ENCODE results near the gene ESF1.

The ESF1 gene

GRCh38 chr20:13784893-13785715 is at the start of gene ESF1, which contains the start of gene NDUFAF5:
Gene ESF1 (minus strand): TSS chr20:13784919. CDS start chr20:13783140, 1,779 bp downstream.
Gene NDUFAF5 (plus strand): TSS chr20:13785028. CDS start chr20:13785069, 41 bp downstream.
- peak; percentile 81 to 82 for DNase-seq (ENCODE audit: low spot score in 2 of 2)
- no peaks in the 10 kb centered on the region for H3K9me3 Mint-ChIP-seq
- ATAC-seq (ENCODE audit: low read depth): peak; percentile 96
- peaks cover 30% of the 10 kb centered on the region for H3K4me1 Mint-ChIP-seq
- H3K36me3 Mint-ChIP-seq: peaks cover 17% of the 10 kb centered on the region
- H3K4me3 Mint-ChIP-seq: peak within 1 kb of the TSS; percentile 96
- H3K27ac Mint-ChIP-seq: peak within 1 kb of the TSS; percentile 81
- no peaks in the 10 kb centered on the region for H3K27me3 Mint-ChIP-seq

DNA sequence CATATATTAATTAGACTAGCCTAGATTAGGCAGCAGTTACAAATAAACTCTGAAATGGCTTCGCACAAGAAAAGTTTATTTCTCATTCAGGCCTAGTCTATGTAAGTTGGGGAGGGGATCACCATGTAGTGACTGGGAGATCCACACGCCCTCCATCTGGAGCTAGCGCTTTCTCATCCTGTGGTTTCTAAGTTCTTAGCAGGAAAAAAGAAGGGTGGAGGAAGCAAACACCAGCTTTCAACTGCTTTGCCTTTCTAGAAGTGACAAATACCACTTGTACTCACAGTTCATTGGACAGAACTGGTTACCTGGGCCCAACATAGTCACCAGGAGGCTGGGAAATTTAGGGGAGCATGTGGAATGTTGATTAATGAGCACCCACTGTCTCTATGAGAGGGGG is 46.8 kb upstream of the ESF1 start:
- ATAC-seq (ENCODE audit: low read depth): no peak
- DNase-seq (ENCODE audit: low spot score in 2 of 2): no peak
- Mint-ChIP-seq H3K4me3 (no peak overlapping the region), H3K9me3 (peaks cover 8% of the 10 kb centered on the region), H3K36me3 (no peaks in the 10 kb centered on the region), H3K27me3 (peaks cover 8% of the 10 kb centered on the region), H3K27ac (no peak overlapping the region), H3K4me1 (no peaks in the 10 kb centered on the region)

GRCh38 chr20:13825465-13825864 is 40.7 kb upstream of the ESF1 start:
- Mint-ChIP-seq H3K36me3 (no peaks in the 10 kb centered on the region), H3K4me1 (no peaks in the 10 kb centered on the region), H3K27me3 (peaks cover 11% of the 10 kb centered on the region), H3K27ac (no peak overlapping the region), H3K4me3 (no peak overlapping the region), H3K9me3 (no peaks in the 10 kb centered on the region)
- ATAC-seq (ENCODE audit: low read depth): no peak
- DNase-seq (ENCODE audit: low spot score in 2 of 2): no peak

DNA sequence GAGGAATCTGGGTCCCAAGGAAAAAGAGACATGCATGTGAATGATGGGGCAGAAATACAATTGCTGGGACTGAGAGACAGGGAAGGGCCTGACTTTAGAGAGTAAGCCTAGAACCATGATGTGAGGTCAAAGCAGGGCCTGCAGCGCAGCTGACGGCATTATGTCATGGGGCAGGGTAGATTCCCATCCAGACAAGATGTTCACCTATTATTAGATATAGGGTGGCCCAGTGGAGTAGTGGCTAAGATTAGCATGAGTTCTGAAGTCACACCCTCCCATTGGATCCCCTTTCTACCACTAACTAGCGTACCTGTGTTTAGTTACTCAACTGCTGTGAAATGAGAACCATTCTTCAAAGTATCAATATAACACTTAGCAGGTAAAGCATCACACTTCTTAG is 39.7 kb upstream of the ESF1 start:
- Mint-ChIP-seq H3K9me3 (no peaks in the 10 kb centered on the region), H3K27me3 (peaks cover 9% of the 10 kb centered on the region), H3K4me1 (no peaks in the 10 kb centered on the region), H3K36me3 (no peaks in the 10 kb centered on the region), H3K27ac (no peak overlapping the region), H3K4me3 (no peak overlapping the region)
- ATAC-seq (ENCODE audit: low read depth) (no peak), DNase-seq (ENCODE audit: low spot score in 2 of 2) (no peak)

- H3K36me3 Mint-ChIP-seq: peaks cover 6% of the 10 kb centered on the region
- peaks cover 7% of the 10 kb centered on the region for H3K27me3 Mint-ChIP-seq
- no peaks in the 10 kb centered on the region for H3K9me3 Mint-ChIP-seq
- H3K4me1 Mint-ChIP-seq: no peaks in the 10 kb centered on the region
- no peak for DNase-seq (ENCODE audit: low spot score in 2 of 2)
- no peak overlapping the region for H3K4me3 Mint-ChIP-seq
- no peak for ATAC-seq (ENCODE audit: low read depth)
- no peak overlapping the region for H3K27ac Mint-ChIP-seq
These were observed 37.7 kb upstream of the ESF1 start for GRCh38 chr20:13822459-13822858.

DNA sequence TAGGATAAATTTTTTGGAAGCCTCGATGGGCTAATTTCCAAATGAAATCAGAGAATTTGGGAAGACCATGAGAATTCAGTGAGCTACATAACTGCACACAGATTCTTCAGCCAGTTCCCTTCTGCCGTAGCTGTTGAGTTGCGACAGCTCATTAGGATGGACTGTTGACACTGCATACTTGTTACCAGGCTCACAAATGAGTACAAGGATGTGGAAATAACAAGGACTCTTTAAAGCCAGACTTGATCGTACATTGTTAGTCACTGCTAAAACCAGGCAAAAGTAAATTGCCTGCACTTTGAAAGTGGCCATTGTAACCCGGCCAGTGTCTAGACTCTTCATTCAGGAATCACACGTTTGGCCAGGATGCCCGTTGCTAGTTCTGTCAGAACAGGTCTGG is 37.2 kb upstream of the ESF1 start:
- no peaks in the 10 kb centered on the region for H3K9me3 Mint-ChIP-seq
- H3K27me3 Mint-ChIP-seq: peaks cover 5% of the 10 kb centered on the region
- DNase-seq (ENCODE audit: low spot score in 2 of 2): no peak
- no peaks in the 10 kb centered on the region for H3K4me1 Mint-ChIP-seq
- ATAC-seq (ENCODE audit: low read depth): no peak
- H3K27ac Mint-ChIP-seq: no peak overlapping the region
- H3K4me3 Mint-ChIP-seq: no peak overlapping the region
- peaks cover 6% of the 10 kb centered on the region for H3K36me3 Mint-ChIP-seq

DNA sequence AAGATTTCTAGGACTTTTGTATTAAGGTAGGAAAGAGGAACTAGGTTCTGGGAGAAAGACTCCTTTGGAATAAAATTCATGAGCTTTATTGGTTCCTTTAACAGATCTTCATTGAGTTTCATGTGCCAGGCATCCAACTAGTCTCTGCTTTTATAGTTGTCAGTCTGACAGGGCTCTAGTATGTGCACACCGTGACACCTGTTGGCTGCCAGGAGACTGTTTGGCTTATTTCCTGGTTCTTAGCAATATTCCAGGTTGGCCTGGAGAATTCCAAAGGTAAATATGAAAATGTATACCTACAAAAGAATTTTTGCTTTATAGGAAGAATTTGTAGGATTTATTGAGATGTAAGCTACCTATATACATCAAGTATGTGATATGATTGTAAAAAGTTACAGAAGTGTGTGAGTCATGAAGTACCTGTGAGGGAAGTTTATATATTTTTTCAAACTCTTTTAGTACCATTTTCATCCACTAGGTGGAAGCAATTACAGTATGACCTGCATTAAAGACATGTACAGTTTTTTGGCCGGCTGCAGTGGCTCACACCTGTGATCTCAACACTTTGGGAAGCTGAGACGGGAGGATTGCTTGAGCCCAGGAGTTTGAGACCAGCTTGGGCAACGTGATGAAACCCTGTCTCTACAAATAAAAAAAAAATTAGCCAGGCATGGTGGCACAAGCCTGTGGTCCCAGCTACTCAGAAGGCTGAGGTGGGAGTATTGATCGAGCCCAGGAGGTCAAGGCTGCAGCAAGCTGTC is 35.3 kb upstream of the ESF1 start:
- no peak overlapping the region for H3K27ac Mint-ChIP-seq
- H3K27me3 Mint-ChIP-seq: peaks cover 5% of the 10 kb centered on the region
- no peaks in the 10 kb centered on the region for H3K4me1 Mint-ChIP-seq
- no peaks in the 10 kb centered on the region for H3K9me3 Mint-ChIP-seq
- H3K36me3 Mint-ChIP-seq: peaks cover 13% of the 10 kb centered on the region
- DNase-seq (ENCODE audit: low spot score in 2 of 2): peak in 1 of 2 donors; percentile 11
- ATAC-seq (ENCODE audit: low read depth): peak; percentile 51
- no peak overlapping the region for H3K4me3 Mint-ChIP-seq

GRCh38 chr20:13817342-13817741 is 32.6 kb upstream of the ESF1 start:
- Mint-ChIP-seq H3K4me3 (no peak overlapping the region), H3K27ac (peak overlapping the region; percentile 67), H3K36me3 (peaks cover 22% of the 10 kb centered on the region), H3K9me3 (no peaks in the 10 kb centered on the region), H3K4me1 (no peaks in the 10 kb centered on the region), H3K27me3 (no peaks in the 10 kb centered on the region)
- ATAC-seq (ENCODE audit: low read depth) (no peak), DNase-seq (ENCODE audit: low spot score in 2 of 2) (no peak)

GRCh38 chr20:13816757-13817156 is 32.0 kb upstream of the ESF1 start:
- Mint-ChIP-seq H3K27ac (no peak overlapping the region), H3K36me3 (peaks cover 22% of the 10 kb centered on the region), H3K4me3 (no peak overlapping the region), H3K9me3 (no peaks in the 10 kb centered on the region), H3K27me3 (no peaks in the 10 kb centered on the region), H3K4me1 (no peaks in the 10 kb centered on the region)
- DNase-seq (ENCODE audit: low spot score in 2 of 2) (no peak), ATAC-seq (ENCODE audit: low read depth) (no peak)

DNA sequence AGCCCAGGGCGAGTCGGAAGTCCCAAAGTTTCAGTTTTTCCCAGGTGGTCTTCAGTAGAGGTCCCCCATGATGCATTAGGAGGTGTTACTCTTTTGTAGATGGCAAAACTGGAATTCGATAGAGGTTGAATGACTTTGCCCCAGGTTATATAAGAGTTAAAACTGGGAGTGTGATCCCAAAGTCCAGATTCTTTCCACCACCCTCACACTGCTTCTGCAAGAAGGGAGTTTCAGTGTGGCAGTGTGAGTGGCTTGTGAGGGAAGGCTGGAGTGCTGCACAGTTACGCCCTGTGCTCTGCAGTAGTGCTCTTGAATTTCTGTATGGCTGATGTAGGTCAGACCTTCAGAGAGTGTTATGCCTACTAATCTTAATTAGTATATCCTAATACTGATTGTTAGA is 30.0 kb upstream of the ESF1 start:
- no peaks in the 10 kb centered on the region for H3K27me3 Mint-ChIP-seq
- ATAC-seq (ENCODE audit: low read depth) (no peak), DNase-seq (ENCODE audit: low spot score in 2 of 2) (no peak)
- H3K9me3 Mint-ChIP-seq: no peaks in the 10 kb centered on the region
- H3K36me3 Mint-ChIP-seq: peaks cover 22% of the 10 kb centered on the region
- peak overlapping the region; percentile 15 for H3K27ac Mint-ChIP-seq
- H3K4me3 Mint-ChIP-seq: no peak overlapping the region
- no peaks in the 10 kb centered on the region for H3K4me1 Mint-ChIP-seq

DNA sequence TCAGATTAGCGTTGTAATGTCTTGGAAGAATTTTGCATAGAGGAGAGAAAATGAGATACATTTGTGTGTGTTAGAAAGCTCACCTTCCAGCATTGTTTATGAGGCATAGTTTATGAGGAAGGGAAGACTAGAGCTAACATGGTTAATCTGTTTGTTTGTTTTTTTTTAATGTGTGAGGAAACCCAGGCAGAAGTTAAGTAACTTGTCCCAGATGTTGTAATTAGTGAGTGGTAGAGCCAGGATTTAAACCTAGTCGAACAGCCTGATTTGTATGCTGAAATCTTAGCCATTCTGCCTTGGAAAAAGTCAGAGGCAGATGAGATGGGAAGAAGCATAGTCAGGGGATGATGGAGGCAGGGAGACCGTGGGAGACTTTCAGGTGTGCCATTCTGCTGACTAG is 29.2 kb upstream of the ESF1 start:
- Mint-ChIP-seq H3K27ac (peak overlapping the region; percentile 24), H3K4me3 (no peak overlapping the region), H3K9me3 (no peaks in the 10 kb centered on the region), H3K4me1 (no peaks in the 10 kb centered on the region), H3K27me3 (no peaks in the 10 kb centered on the region), H3K36me3 (peaks cover 22% of the 10 kb centered on the region)
- DNase-seq (ENCODE audit: low spot score in 2 of 2) (no peak), ATAC-seq (ENCODE audit: low read depth) (no peak)

DNA sequence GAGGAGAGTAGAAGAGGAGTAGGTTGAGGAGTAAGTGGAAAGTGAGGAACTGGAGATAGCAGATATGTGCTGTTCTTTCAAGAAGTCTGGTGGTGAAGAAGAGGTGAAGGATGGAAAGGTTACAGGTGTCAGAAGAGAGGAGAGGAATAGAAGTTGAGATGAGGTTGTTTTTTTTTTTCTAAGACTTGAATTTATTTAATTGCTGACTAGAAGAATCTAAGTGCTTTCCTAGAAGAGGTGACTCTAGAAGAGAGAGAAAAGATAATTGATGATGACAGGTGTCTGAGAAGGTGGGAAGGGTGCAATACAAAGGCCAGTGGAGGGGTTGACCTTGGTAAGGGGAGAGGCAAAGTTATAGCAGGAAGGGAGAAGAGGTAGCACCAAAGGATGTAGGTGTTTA is 25.7 kb upstream of the ESF1 start:
- ATAC-seq (ENCODE audit: low read depth): no peak
- Mint-ChIP-seq H3K9me3 (no peaks in the 10 kb centered on the region), H3K4me1 (no peaks in the 10 kb centered on the region), H3K36me3 (peaks cover 13% of the 10 kb centered on the region), H3K4me3 (no peak overlapping the region), H3K27ac (no peak overlapping the region), H3K27me3 (no peaks in the 10 kb centered on the region)
- no peak for DNase-seq (ENCODE audit: low spot score in 2 of 2)

DNA sequence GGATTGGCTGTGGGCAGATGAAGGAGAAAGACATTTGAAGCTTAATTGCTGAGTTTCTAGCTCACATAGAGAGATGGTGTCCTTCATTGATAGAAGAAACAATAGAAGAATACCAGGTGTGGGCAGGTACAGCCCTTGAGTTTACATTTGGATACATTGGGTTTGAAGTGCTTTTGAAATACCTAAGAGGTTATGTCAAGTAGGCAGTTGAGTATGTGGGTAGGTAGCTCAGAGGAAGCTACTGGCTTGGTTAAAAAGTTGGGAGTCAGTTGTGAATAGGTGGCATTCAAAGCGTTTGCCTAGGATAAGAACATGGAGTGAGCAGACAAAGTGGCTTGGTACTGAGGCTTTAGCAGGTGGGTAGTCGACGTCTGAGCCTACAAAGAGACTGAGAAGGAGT is 25.1 kb upstream of the ESF1 start:
- H3K36me3 Mint-ChIP-seq: peaks cover 14% of the 10 kb centered on the region
- ATAC-seq (ENCODE audit: low read depth) (no peak), DNase-seq (ENCODE audit: low spot score in 2 of 2) (no peak)
- no peaks in the 10 kb centered on the region for H3K27me3 Mint-ChIP-seq
- H3K27ac Mint-ChIP-seq: no peak overlapping the region
- H3K4me1 Mint-ChIP-seq: no peaks in the 10 kb centered on the region
- no peaks in the 10 kb centered on the region for H3K9me3 Mint-ChIP-seq
- no peak overlapping the region for H3K4me3 Mint-ChIP-seq

- DNase-seq (ENCODE audit: low spot score in 2 of 2): no peak
- no peak for ATAC-seq (ENCODE audit: low read depth)
- Mint-ChIP-seq H3K9me3 (no peaks in the 10 kb centered on the region), H3K36me3 (peaks cover 15% of the 10 kb centered on the region), H3K27me3 (no peaks in the 10 kb centered on the region), H3K4me1 (no peaks in the 10 kb centered on the region), H3K27ac (no peak overlapping the region), H3K4me3 (no peak overlapping the region)
These were observed 24.7 kb upstream of the ESF1 start for GRCh38 chr20:13809373-13809772.
